ENCODE results near the gene UBE2I. TPM values are rescaled to one million over a fixed set of nuclear protein-coding genes. Genes with fewer than 3 reads are reported as not detected.

The UBE2I gene
- total RNA-seq, 4 donors from 2014 or later: 25.9 to 133 (median 63.0) TPM

DNA sequence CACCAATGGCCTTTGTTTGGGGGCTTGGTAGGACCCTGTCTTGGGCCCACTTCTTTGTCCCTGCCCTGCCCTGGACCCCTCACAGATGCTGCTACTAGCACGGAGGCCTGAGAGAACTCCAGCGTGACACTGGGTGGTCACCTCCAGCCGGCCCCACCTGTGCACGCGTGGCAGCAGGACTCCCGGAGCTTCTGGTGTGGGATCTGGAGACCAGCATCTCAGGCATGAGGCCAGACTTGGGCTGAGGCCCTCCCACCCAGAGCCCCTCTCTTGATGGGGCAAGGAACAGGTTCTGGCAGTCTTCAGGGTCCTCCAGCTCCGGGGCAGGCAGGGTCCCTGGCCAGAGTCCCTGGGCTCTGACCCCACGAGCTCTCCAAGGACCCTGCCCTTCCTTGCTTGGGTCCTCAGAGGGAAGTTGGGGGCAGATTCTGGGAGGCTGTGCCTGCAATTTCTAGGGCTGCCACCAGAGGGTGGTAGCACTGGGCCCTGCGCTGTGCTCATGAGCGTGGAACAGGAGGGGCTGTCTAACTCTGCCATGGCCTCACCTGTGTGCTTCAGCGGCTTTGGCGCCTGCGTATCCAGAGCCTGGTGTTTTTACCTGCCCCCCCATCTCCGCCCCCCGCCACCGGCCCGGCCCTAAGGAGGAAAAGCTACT lies 21.0 kb downstream of the UBE2I start:
- H3K27ac ChIP-seq: no peak overlapping the region
- no peaks in the 10 kb centered on the region for H3K36me3 ChIP-seq
- H3K9me3 ChIP-seq: peaks cover 0 to 4% of the 10 kb centered on the region in 2 donors
- TF ChIP-seq, protein P1, sequence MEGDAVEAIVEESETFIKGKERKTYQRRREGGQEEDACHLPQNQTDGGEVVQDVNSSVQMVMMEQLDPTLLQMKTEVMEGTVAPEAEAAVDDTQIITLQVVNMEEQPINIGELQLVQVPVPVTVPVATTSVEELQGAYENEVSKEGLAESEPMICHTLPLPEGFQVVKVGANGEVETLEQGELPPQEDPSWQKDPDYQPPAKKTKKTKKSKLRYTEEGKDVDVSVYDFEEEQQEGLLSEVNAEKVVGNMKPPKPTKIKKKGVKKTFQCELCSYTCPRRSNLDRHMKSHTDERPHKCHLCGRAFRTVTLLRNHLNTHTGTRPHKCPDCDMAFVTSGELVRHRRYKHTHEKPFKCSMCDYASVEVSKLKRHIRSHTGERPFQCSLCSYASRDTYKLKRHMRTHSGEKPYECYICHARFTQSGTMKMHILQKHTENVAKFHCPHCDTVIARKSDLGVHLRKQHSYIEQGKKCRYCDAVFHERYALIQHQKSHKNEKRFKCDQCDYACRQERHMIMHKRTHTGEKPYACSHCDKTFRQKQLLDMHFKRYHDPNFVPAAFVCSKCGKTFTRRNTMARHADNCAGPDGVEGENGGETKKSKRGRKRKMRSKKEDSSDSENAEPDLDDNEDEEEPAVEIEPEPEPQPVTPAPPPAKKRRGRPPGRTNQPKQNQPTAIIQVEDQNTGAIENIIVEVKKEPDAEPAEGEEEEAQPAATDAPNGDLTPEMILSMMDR (IDR thresholded peaks at IDR 0.05): no peak
- TF ChIP-seq POLR2A (IDR thresholded peaks at IDR 0.05): no peak
- H3K27me3 ChIP-seq: peaks cover 8 to 15% of the 10 kb centered on the region in 2 donors
- no peak overlapping the region for H3K4me3 ChIP-seq
- intact Hi-C loops (cut with DNase I; ENCODE audit: low total_unique reads): no loop called here
- H3K4me1 ChIP-seq: peaks cover 0 to 9% of the 10 kb centered on the region in 2 donors
- DNase-seq: no peak

DNA sequence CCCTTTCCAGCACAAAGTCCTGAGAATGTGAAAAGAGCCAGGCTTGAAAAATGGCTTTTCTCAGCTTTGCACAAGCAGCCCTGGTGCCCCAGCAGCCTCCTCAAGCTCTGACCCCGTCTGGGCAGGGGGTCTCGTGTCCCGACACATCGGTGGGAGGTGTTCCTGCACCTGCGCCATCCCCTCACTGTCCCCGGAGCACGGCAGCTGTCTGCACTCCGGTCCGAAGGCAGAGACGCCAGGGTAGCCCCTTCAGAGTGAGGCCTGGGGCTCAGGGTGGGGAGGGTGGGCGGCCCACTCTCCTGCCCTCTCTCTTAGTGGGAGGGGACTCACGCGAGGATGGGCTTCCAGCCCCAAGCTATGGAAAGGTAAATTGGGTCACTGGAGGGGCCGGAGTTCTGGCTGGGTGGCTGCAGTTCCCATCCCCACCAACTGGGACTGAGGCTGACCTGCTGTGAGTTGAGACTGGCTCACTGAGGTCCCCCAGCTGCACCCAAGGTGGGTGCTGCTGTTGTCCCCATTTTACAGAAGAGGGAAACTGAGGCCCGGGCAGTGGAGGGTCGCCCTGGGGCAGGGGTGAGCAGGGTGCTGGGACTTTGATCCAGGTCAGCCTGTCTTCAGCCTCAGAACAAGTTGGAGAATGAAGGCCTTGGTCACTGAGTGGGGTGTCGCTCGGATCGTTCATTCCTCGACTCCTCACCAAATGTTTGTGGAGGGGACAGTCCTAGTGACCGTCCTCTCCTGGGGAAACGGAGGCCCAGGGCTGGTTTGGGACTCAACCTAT lies 21.7 kb downstream of the UBE2I start:
- Histone ChIP-seq H3K9me3 (peaks cover 0 to 4% of the 10 kb centered on the region in 2 donors), H3K4me3 (no peak overlapping the region), H3K27me3 (peaks cover 8 to 15% of the 10 kb centered on the region in 2 donors), H3K36me3 (no peaks in the 10 kb centered on the region), H3K27ac (no peak overlapping the region), H3K4me1 (peaks cover 0 to 9% of the 10 kb centered on the region in 2 donors)
- TF ChIP-seq, protein P1 (IDR thresholded peaks at IDR 0.05): no peak
- no peak for TF ChIP-seq POLR2A (IDR thresholded peaks at IDR 0.05)
- no peak for DNase-seq
- intact Hi-C loops (cut with DNase I; ENCODE audit: low total_unique reads): no loop called here

DNA sequence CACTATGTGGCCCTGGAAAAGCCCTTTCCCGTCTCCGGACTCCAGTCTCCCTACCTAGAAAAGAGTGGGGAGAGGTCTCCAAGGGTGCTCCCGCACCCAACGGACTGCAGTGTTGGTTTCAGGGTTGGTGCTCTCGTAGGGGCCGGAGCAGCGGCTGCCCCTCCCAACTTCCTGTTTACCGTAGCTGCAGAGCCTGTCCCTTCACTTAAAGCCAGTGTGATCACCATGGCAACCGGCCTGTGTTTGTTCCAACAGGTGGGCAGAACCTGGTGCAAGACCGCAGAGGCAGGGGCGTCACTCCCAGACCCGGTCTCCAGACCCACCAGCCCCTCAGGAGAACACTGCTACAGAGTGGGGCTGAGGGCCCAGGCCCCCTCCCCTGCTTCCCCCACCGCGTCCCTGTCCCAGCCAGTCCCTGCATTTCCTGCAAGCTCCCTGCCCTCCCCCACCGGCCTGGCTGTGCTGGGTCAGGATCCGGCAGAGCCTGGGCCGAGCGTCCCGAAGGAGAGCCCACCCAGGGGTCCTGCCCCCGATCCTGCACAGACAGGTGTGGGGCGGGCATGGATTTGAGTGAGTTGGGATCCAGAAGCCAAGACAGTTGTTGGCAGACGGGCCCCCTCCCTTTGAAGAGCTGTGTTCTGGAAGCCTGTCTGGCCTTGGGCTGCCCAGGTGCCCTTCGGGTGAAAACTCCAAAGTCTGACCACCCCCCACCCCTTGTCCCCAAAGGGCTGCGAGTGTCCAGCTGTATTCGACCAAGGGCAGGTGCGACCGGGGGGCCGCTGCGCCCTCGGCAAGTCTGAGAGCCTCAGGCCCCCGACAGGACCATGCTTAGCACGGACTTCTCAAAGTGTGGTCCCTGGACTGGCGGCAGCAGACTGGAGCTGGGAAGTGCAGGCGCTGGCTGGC lies 22.5 kb downstream of the UBE2I start:
- H3K27ac ChIP-seq: no peak overlapping the region
- peaks cover 0 to 9% of the 10 kb centered on the region in 2 donors for H3K4me1 ChIP-seq
- H3K27me3 ChIP-seq: peaks cover 8 to 15% of the 10 kb centered on the region in 2 donors
- intact Hi-C loops (cut with DNase I; ENCODE audit: low total_unique reads): no loop called here
- peak in 1 of 2 donors; percentile 61 for DNase-seq
- H3K4me3 ChIP-seq: peak overlapping the region in 1 of 2 donors; percentile 9
- H3K36me3 ChIP-seq: no peaks in the 10 kb centered on the region
- TF ChIP-seq POLR2A (IDR thresholded peaks at IDR 0.05): no peak
- TF ChIP-seq, protein P1 (IDR thresholded peaks at IDR 0.05): no peak
- H3K9me3 ChIP-seq: peaks cover 0 to 4% of the 10 kb centered on the region in 2 donors

DNA sequence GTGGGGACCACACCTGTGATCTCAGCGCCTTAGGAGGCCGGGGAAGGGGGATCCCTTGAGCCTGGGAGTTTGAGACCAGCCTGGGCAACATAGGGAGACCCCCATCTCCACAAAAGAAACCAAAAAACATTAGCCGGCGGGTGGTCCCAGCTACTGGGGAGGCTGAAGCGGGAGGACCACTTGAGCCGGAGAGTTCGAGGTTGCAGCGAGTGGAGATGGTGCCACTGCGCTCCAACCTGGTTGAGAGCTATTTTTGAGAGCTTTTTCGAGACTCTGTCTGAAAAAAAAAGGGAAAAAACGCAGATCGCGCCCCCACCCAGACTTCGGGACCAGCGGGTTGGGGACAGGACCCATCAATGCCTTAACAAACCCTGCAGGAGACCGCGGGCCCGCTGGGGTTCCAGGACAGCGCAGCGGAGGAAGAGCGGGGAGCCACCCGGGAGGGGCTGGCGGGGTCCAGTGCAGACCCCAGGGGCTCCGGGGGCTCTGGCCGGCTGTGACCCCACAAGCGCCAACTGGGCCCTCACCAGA lies 23.2 kb downstream of the UBE2I start:
- Histone ChIP-seq H3K4me1 (peaks cover 0 to 9% of the 10 kb centered on the region in 2 donors), H3K27ac (no peak overlapping the region), H3K27me3 (peaks cover 8 to 15% of the 10 kb centered on the region in 2 donors), H3K9me3 (peaks cover 0 to 4% of the 10 kb centered on the region in 2 donors), H3K4me3 (peak overlapping the region in 1 of 2 donors; percentile 9), H3K36me3 (no peaks in the 10 kb centered on the region)
- DNase-seq: no peak
- intact Hi-C loops (cut with DNase I; ENCODE audit: low total_unique reads): no loop called here
- TF ChIP-seq, protein P1 (IDR thresholded peaks at IDR 0.05): no peak
- TF ChIP-seq POLR2A (IDR thresholded peaks at IDR 0.05): no peak
